ENCODE data around the gene MYL2. TPM values are rescaled to one million over a fixed set of nuclear protein-coding genes. Genes with fewer than 3 reads are reported as not detected.

MYL2 gene
- total and polyA plus RNA-seq, 2 experiments from 2014 or later = not detected

GRCh38 chr12:110869026-110869425 lies 51.4 kb downstream of the MYL2 start (continued):
- TF ChIP-seq ZNF462 (CRISPR knock-in tag; IDR thresholded peaks at IDR 0.05) = no peak

GRCh38 chr12:110865521-110865920 lies 54.9 kb downstream of the MYL2 start:
- no peaks in the 10 kb centered on the region for H3K27me3 ChIP-seq (ENCODE audit: insufficient read depth)
- Mint-ChIP-seq H3K4me3 (no peak overlapping the region), H3K36me3 (ENCODE audit: low read depth) (peaks cover 12% of the 10 kb centered on the region), H3K4me1 (peaks cover 11% of the 10 kb centered on the region), H3K27ac (no peak overlapping the region), H3K9me3 (peaks cover 22% of the 10 kb centered on the region), H3K27me3 (ENCODE audit: insufficient read depth, low read depth, poor library complexity) (peaks cover 15% of the 10 kb centered on the region)
- H3K9me2 ChIP-seq (ENCODE audit: insufficient read depth) = no peaks in the 10 kb centered on the region
- H3K79me2 ChIP-seq (replicated peaks; ENCODE audit: insufficient read depth) = no peaks in the 10 kb centered on the region
- no peak for DNase-seq (ENCODE audit: low spot score)
- H3K27ac ChIP-seq (ENCODE audit: low read depth) = no peak overlapping the region
- H3K4me2 ChIP-seq = no peak overlapping the region
- TF ChIP-seq NANOG (IDR thresholded peaks at IDR 0.05; ENCODE audit: borderline replicate concordance) (no peak), ETS1 (IDR thresholded peaks at IDR 0.05) (no peak), EZH2phosphoT487 (IDR thresholded peaks at IDR 0.05; ENCODE audit: unreplicated experiment) (no peak), ZNF114 (CRISPR knock-in tag; IDR thresholded peaks at IDR 0.05) (no peak)
- H3F3A ChIP-seq (replicated peaks; ENCODE audit: low read depth) = no peaks in the 10 kb centered on the region
- H4K20me1 ChIP-seq (replicated peaks; ENCODE audit: insufficient read depth) = no peaks in the 10 kb centered on the region
- H2AFZ ChIP-seq = no peak overlapping the region
- H3K36me3 ChIP-seq (ENCODE audit: insufficient read depth) = no peaks in the 10 kb centered on the region; the same call in 1 of the 2 replicates
- H3K4me1 ChIP-seq (ENCODE audit: insufficient read depth) = peaks cover 6% of the 10 kb centered on the region; the same call in 1 of the 2 replicates
- no peak for ATAC-seq
- H3K4me3 ChIP-seq = no peak overlapping the region
